Measurements from ENCODE around the gene SMNDC1.

SMNDC1 gene

GRCh38 chr10:110244550-110244949 is 60.2 kb downstream of the SMNDC1 start:
- DNase-seq: no peak

GRCh38 chr10:110242511-110242910 is 62.2 kb downstream of the SMNDC1 start:
- DNase-seq: no peak

- no peak for DNase-seq
These were observed 62.9 kb downstream of the SMNDC1 start for GRCh38 chr10:110241841-110242240.

- no peak for DNase-seq
These were observed 63.3 kb downstream of the SMNDC1 start for GRCh38 chr10:110241407-110241806.
